ENCODE measurements around the gene UHRF2. TPM values are rescaled to one million over a fixed set of nuclear protein-coding genes. Genes with fewer than 3 reads are reported as not detected.
"Not testable (repeated sequence)": the region's sequence is repeated elsewhere in the genome, so short reads cannot be mapped to it uniquely, and the experiment has no call there.

Gene UHRF2
- polyA plus RNA-seq, result 10 to 100 TPM in 1 of 2 donors, 1 to 10 TPM in 1; 9.9 to 13.7 TPM

- WGBS, 2 donors, result 4 to 5% methylated on average over 88 of the region's 88 CpGs
- Histone ChIP-seq H3K36me3 (ENCODE audit: control insufficient read depth in 2 of 2, insufficient read depth in 2 of 2, low read length in 1 of 2) (no peaks in the 10 kb centered on the region), H3K27me3 (ENCODE audit: control insufficient read depth in 1 of 2, insufficient read depth in 2 of 2, low read length in 2 of 2) (no peaks in the 10 kb centered on the region), H3K9me3 (ENCODE audit: control insufficient read depth in 2 of 2, insufficient read depth in 1 of 2, low read depth in 1 of 2, low read length in 1 of 2) (no peaks in the 10 kb centered on the region), H3K27ac (ENCODE audit: low read depth in 2 of 2, low read length in 1 of 2) (peak within 1 kb of the TSS; percentile 88), H3K4me1 (ENCODE audit: control insufficient read depth in 2 of 2, insufficient read depth in 2 of 2, low read length in 1 of 2) (peaks cover 0 to 3% of the 10 kb centered on the region in 2 donors), H3K4me3 (ENCODE audit: low read depth in 1 of 2, low read length in 2 of 2) (peak within 1 kb of the TSS; percentile 93 to 95)
These were observed at the start of gene UHRF2 for GRCh38 chr9:6412487-6413364. Gene UHRF2 (plus strand): TSS chr9:6413199. CDS start chr9:6413491, 292 bp downstream.

- 65 to 75% methylated on average over 4 of the region's 4 CpGs for WGBS, 2 donors
- H3K9me3 ChIP-seq (ENCODE audit: control insufficient read depth in 2 of 2, insufficient read depth in 1 of 2, low read depth in 1 of 2, low read length in 1 of 2), result peaks cover 4% of the 10 kb centered on the region in 2 donors
- no peak overlapping the region for H3K4me3 ChIP-seq (ENCODE audit: low read depth in 1 of 2, low read length in 2 of 2)
- no peak overlapping the region for H3K27ac ChIP-seq (ENCODE audit: low read depth in 2 of 2, low read length in 1 of 2)
- no peaks in the 10 kb centered on the region for H3K36me3 ChIP-seq (ENCODE audit: control insufficient read depth in 2 of 2, insufficient read depth in 2 of 2, low read length in 1 of 2)
- no peaks in the 10 kb centered on the region for H3K4me1 ChIP-seq (ENCODE audit: control insufficient read depth in 2 of 2, insufficient read depth in 2 of 2, low read length in 1 of 2)
- no peaks in the 10 kb centered on the region for H3K27me3 ChIP-seq (ENCODE audit: control insufficient read depth in 1 of 2, insufficient read depth in 2 of 2, low read length in 2 of 2)
These were observed 45.7 kb upstream of the UHRF2 start for GRCh38 chr9:6367128-6367890.

- Histone ChIP-seq H3K4me3 (ENCODE audit: low read depth in 1 of 2, low read length in 2 of 2) (no peak overlapping the region), H3K27ac (ENCODE audit: low read depth in 2 of 2, low read length in 1 of 2) (no peak overlapping the region), H3K36me3 (ENCODE audit: control insufficient read depth in 2 of 2, insufficient read depth in 2 of 2, low read length in 1 of 2) (no peaks in the 10 kb centered on the region), H3K4me1 (ENCODE audit: control insufficient read depth in 2 of 2, insufficient read depth in 2 of 2, low read length in 1 of 2) (no peaks in the 10 kb centered on the region), H3K27me3 (ENCODE audit: control insufficient read depth in 1 of 2, insufficient read depth in 2 of 2, low read length in 2 of 2) (no peaks in the 10 kb centered on the region), H3K9me3 (ENCODE audit: control insufficient read depth in 2 of 2, insufficient read depth in 1 of 2, low read depth in 1 of 2, low read length in 1 of 2) (peaks cover 4% of the 10 kb centered on the region in 2 donors)
- 95% methylated on average over 2 of the region's 2 CpGs for WGBS, 2 donors
These were observed 44.2 kb upstream of the UHRF2 start for GRCh38 chr9:6368831-6369230.

- H3K27ac ChIP-seq (ENCODE audit: low read depth in 2 of 2, low read length in 1 of 2); H3K36me3 ChIP-seq (ENCODE audit: control insufficient read depth in 2 of 2, insufficient read depth in 2 of 2, low read length in 1 of 2); H3K4me3 ChIP-seq (ENCODE audit: low read depth in 1 of 2, low read length in 2 of 2); H3K27me3 ChIP-seq (ENCODE audit: control insufficient read depth in 1 of 2, insufficient read depth in 2 of 2, low read length in 2 of 2); H3K9me3 ChIP-seq (ENCODE audit: control insufficient read depth in 2 of 2, insufficient read depth in 1 of 2, low read depth in 1 of 2, low read length in 1 of 2); H3K4me1 ChIP-seq (ENCODE audit: control insufficient read depth in 2 of 2, insufficient read depth in 2 of 2, low read length in 1 of 2): not testable (repeated sequence)
- WGBS, 2 donors, result 86 to 88% methylated on average over 4 of the region's 4 CpGs
These were observed 31.5 kb upstream of the UHRF2 start for GRCh38 chr9:6381477-6382012.

- Histone ChIP-seq H3K4me1 (ENCODE audit: control insufficient read depth in 2 of 2, insufficient read depth in 2 of 2, low read length in 1 of 2) (no peaks in the 10 kb centered on the region), H3K27me3 (ENCODE audit: control insufficient read depth in 1 of 2, insufficient read depth in 2 of 2, low read length in 2 of 2) (no peaks in the 10 kb centered on the region), H3K9me3 (ENCODE audit: control insufficient read depth in 2 of 2, insufficient read depth in 1 of 2, low read depth in 1 of 2, low read length in 1 of 2) (no peaks in the 10 kb centered on the region), H3K36me3 (ENCODE audit: control insufficient read depth in 2 of 2, insufficient read depth in 2 of 2, low read length in 1 of 2) (no peaks in the 10 kb centered on the region), H3K4me3 (ENCODE audit: low read depth in 1 of 2, low read length in 2 of 2) (no peak overlapping the region), H3K27ac (ENCODE audit: low read depth in 2 of 2, low read length in 1 of 2) (no peak overlapping the region)
- WGBS, 2 donors, result 17 to 26% methylated on average over 1 of the region's 1 CpG
These were observed 30.3 kb upstream of the UHRF2 start for GRCh38 chr9:6382681-6383080.

- Histone ChIP-seq H3K9me3 (ENCODE audit: control insufficient read depth in 2 of 2, insufficient read depth in 1 of 2, low read depth in 1 of 2, low read length in 1 of 2) (no peaks in the 10 kb centered on the region), H3K27ac (ENCODE audit: low read depth in 2 of 2, low read length in 1 of 2) (no peak overlapping the region), H3K4me1 (ENCODE audit: control insufficient read depth in 2 of 2, insufficient read depth in 2 of 2, low read length in 1 of 2) (no peaks in the 10 kb centered on the region), H3K27me3 (ENCODE audit: control insufficient read depth in 1 of 2, insufficient read depth in 2 of 2, low read length in 2 of 2) (no peaks in the 10 kb centered on the region), H3K36me3 (ENCODE audit: control insufficient read depth in 2 of 2, insufficient read depth in 2 of 2, low read length in 1 of 2) (no peaks in the 10 kb centered on the region), H3K4me3 (ENCODE audit: low read depth in 1 of 2, low read length in 2 of 2) (no peak overlapping the region)
- WGBS, 2 donors, result 85 to 88% methylated on average over 7 of the region's 7 CpGs
These were observed 29.3 kb upstream of the UHRF2 start for GRCh38 chr9:6383551-6384225.

- H3K9me3 ChIP-seq (ENCODE audit: control insufficient read depth in 2 of 2, insufficient read depth in 1 of 2, low read depth in 1 of 2, low read length in 1 of 2), result no peaks in the 10 kb centered on the region
- H3K4me3 ChIP-seq (ENCODE audit: low read depth in 1 of 2, low read length in 2 of 2), result no peak overlapping the region
- 55 to 66% methylated on average over 2 of the region's 2 CpGs for WGBS, 2 donors
- no peaks in the 10 kb centered on the region for H3K4me1 ChIP-seq (ENCODE audit: control insufficient read depth in 2 of 2, insufficient read depth in 2 of 2, low read length in 1 of 2)
- no peak overlapping the region for H3K27ac ChIP-seq (ENCODE audit: low read depth in 2 of 2, low read length in 1 of 2)
- H3K27me3 ChIP-seq (ENCODE audit: control insufficient read depth in 1 of 2, insufficient read depth in 2 of 2, low read length in 2 of 2), result no peaks in the 10 kb centered on the region
- no peaks in the 10 kb centered on the region for H3K36me3 ChIP-seq (ENCODE audit: control insufficient read depth in 2 of 2, insufficient read depth in 2 of 2, low read length in 1 of 2)
These were observed 28.3 kb upstream of the UHRF2 start for GRCh38 chr9:6384732-6385131.

- Histone ChIP-seq H3K4me1 (ENCODE audit: control insufficient read depth in 2 of 2, insufficient read depth in 2 of 2, low read length in 1 of 2) (no peaks in the 10 kb centered on the region), H3K36me3 (ENCODE audit: control insufficient read depth in 2 of 2, insufficient read depth in 2 of 2, low read length in 1 of 2) (no peaks in the 10 kb centered on the region), H3K27me3 (ENCODE audit: control insufficient read depth in 1 of 2, insufficient read depth in 2 of 2, low read length in 2 of 2) (no peaks in the 10 kb centered on the region), H3K4me3 (ENCODE audit: low read depth in 1 of 2, low read length in 2 of 2) (no peak overlapping the region), H3K27ac (ENCODE audit: low read depth in 2 of 2, low read length in 1 of 2) (no peak overlapping the region), H3K9me3 (ENCODE audit: control insufficient read depth in 2 of 2, insufficient read depth in 1 of 2, low read depth in 1 of 2, low read length in 1 of 2) (no peaks in the 10 kb centered on the region)
- 41 to 54% methylated on average over 2 of the region's 2 CpGs for WGBS, 2 donors
These were observed 13.9 kb upstream of the UHRF2 start for GRCh38 chr9:6399071-6399470.

GRCh38 chr9:6405371-6405770 lies 7.6 kb upstream of the UHRF2 start:
- Histone ChIP-seq H3K27ac (ENCODE audit: low read depth in 2 of 2, low read length in 1 of 2) (no peak overlapping the region), H3K4me3 (ENCODE audit: low read depth in 1 of 2, low read length in 2 of 2) (no peak overlapping the region), H3K36me3 (ENCODE audit: control insufficient read depth in 2 of 2, insufficient read depth in 2 of 2, low read length in 1 of 2) (no peaks in the 10 kb centered on the region)

More at GRCh38 chr9:6405371-6405770, 7.6 kb upstream of the UHRF2 start:
- H3K4me1 ChIP-seq (ENCODE audit: control insufficient read depth in 2 of 2, insufficient read depth in 2 of 2, low read length in 1 of 2), result no peaks in the 10 kb centered on the region
- no peaks in the 10 kb centered on the region for H3K27me3 ChIP-seq (ENCODE audit: control insufficient read depth in 1 of 2, insufficient read depth in 2 of 2, low read length in 2 of 2)
- no peaks in the 10 kb centered on the region for H3K9me3 ChIP-seq (ENCODE audit: control insufficient read depth in 2 of 2, insufficient read depth in 1 of 2, low read depth in 1 of 2, low read length in 1 of 2)

Data from esophagus (tissue), 2 donors.